OCI-LY3 (cell line): ENCODE measurements around the gene CISD2.
"Not testable (repeated sequence)": the region's sequence is repeated elsewhere in the genome, so short reads cannot be mapped to it uniquely, and the experiment has no call there.

Source experiments
- EZH2phosphoT487 ChIP-seq: fragments of 200-600 bp; shearing (Covaris generic); IDR thresholded peaks from 2 replicates; pipeline ENCODE4 v1.6.1; 2018; ENCODE audit warnings: antibody characterized with exemption, mixed run types, low read depth
- TF ChIP-seq, protein P1 (sequence below): fragments of 200-600, 300-600 bp; sonication (generic); IDR thresholded peaks from 2 replicates; pipeline ENCODE4 v1.5.1; 2014; ENCODE audit warnings: antibody characterized with exemption, low read length, low read depth

DNA sequence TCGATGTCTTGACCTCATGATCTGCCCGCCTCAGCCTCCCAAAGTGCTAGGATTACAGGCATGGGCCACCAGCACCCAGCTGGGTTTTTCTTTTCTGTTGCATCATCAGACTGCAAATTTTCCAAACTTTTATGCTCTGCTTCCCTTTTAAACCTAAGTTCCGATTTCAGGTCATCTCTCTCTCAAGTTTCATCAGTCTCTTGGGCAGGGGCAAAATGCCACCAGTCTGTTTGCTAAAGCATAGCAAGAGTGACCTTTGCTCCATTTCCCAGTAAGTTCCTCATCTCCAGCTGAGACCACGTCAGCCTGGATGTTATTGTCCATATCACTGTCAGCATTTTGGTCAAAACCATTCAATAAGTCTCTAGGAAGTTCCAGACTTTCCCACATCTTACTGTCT is 9.6 kb downstream of the CISD2 start:
- TF ChIP-seq, protein P1, sequence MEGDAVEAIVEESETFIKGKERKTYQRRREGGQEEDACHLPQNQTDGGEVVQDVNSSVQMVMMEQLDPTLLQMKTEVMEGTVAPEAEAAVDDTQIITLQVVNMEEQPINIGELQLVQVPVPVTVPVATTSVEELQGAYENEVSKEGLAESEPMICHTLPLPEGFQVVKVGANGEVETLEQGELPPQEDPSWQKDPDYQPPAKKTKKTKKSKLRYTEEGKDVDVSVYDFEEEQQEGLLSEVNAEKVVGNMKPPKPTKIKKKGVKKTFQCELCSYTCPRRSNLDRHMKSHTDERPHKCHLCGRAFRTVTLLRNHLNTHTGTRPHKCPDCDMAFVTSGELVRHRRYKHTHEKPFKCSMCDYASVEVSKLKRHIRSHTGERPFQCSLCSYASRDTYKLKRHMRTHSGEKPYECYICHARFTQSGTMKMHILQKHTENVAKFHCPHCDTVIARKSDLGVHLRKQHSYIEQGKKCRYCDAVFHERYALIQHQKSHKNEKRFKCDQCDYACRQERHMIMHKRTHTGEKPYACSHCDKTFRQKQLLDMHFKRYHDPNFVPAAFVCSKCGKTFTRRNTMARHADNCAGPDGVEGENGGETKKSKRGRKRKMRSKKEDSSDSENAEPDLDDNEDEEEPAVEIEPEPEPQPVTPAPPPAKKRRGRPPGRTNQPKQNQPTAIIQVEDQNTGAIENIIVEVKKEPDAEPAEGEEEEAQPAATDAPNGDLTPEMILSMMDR = not testable (repeated sequence)
- not testable (repeated sequence) for TF ChIP-seq EZH2phosphoT487
